ENCODE measurements around the gene LAMA1. TPM values are rescaled to one million over a fixed set of nuclear protein-coding genes. Genes with fewer than 3 reads are reported as not detected.

LAMA1 gene
- total RNA-seq, 1 donor from 2014 or later, result 91.4 TPM

- Mint-ChIP-seq H3K27ac (no peak overlapping the region), H3K4me3 (no peak overlapping the region), H3K27me3 (ENCODE audit: low read depth) (no peaks in the 10 kb centered on the region), H3K36me3 (peaks cover 3% of the 10 kb centered on the region), H3K9me3 (peaks cover 5% of the 10 kb centered on the region), H3K4me1 (peaks cover 29% of the 10 kb centered on the region)
- TF ChIP-seq CTCF (IDR thresholded peaks at IDR 0.05; ENCODE audit: unreplicated experiment), result no peak
- no peak for DNase-seq (ENCODE audit: low spot score in 2 of 2, unreplicated experiment in 2 of 2)
Measured at GRCh38 chr18:6927153-6927552, 190.4 kb downstream of the LAMA1 start.

GRCh38 chr18:6923220-6923619, 194.4 kb downstream of the LAMA1 start:
- H3K36me3 Mint-ChIP-seq, result peaks cover 4% of the 10 kb centered on the region
- H3K9me3 Mint-ChIP-seq, result peaks cover 5% of the 10 kb centered on the region
- no peak overlapping the region for H3K27ac Mint-ChIP-seq
- TF ChIP-seq CTCF (IDR thresholded peaks at IDR 0.05; ENCODE audit: unreplicated experiment), result no peak
- no peak for DNase-seq (ENCODE audit: low spot score in 2 of 2, unreplicated experiment in 2 of 2)
- peaks cover 30% of the 10 kb centered on the region for H3K4me1 Mint-ChIP-seq
- H3K27me3 Mint-ChIP-seq (ENCODE audit: low read depth), result no peaks in the 10 kb centered on the region
- H3K4me3 Mint-ChIP-seq, result no peak overlapping the region

GRCh38 chr18:6921571-6921970, 196.0 kb downstream of the LAMA1 start:
- Mint-ChIP-seq H3K27ac (no peak overlapping the region), H3K4me3 (no peak overlapping the region), H3K4me1 (peaks cover 24% of the 10 kb centered on the region), H3K27me3 (ENCODE audit: low read depth) (no peaks in the 10 kb centered on the region), H3K36me3 (peaks cover 21% of the 10 kb centered on the region), H3K9me3 (peaks cover 14% of the 10 kb centered on the region)
- no peak for DNase-seq (ENCODE audit: low spot score in 2 of 2, unreplicated experiment in 2 of 2)
- TF ChIP-seq CTCF (IDR thresholded peaks at IDR 0.05; ENCODE audit: unreplicated experiment), result no peak

GRCh38 chr18:6920099-6920955, 197.3 kb downstream of the LAMA1 start:
- peak; percentile 43 for TF ChIP-seq CTCF (IDR thresholded peaks at IDR 0.05; ENCODE audit: unreplicated experiment)
- peak in 1 of 2 experiments; percentile 62 for DNase-seq (ENCODE audit: low spot score in 2 of 2, unreplicated experiment in 2 of 2)
- H3K9me3 Mint-ChIP-seq, result peaks cover 19% of the 10 kb centered on the region
- peaks cover 15% of the 10 kb centered on the region for H3K4me1 Mint-ChIP-seq
- H3K27ac Mint-ChIP-seq, result no peak overlapping the region
- H3K36me3 Mint-ChIP-seq, result peaks cover 33% of the 10 kb centered on the region
- no peak overlapping the region for H3K4me3 Mint-ChIP-seq
- no peaks in the 10 kb centered on the region for H3K27me3 Mint-ChIP-seq (ENCODE audit: low read depth)

GRCh38 chr18:6917072-6917471, 200.5 kb downstream of the LAMA1 start:
- no peak overlapping the region for H3K27ac Mint-ChIP-seq
- H3K27me3 Mint-ChIP-seq (ENCODE audit: low read depth), result no peaks in the 10 kb centered on the region
- no peak overlapping the region for H3K4me3 Mint-ChIP-seq
- H3K36me3 Mint-ChIP-seq, result peaks cover 37% of the 10 kb centered on the region
- TF ChIP-seq CTCF (IDR thresholded peaks at IDR 0.05; ENCODE audit: unreplicated experiment), result no peak
- H3K4me1 Mint-ChIP-seq, result peaks cover 9% of the 10 kb centered on the region
- H3K9me3 Mint-ChIP-seq, result peaks cover 14% of the 10 kb centered on the region
- no peak for DNase-seq (ENCODE audit: low spot score in 2 of 2, unreplicated experiment in 2 of 2)
